VCaP (cell line): ENCODE measurements around the gene TANGO6.
"Not testable (repeated sequence)": the region's sequence is repeated elsewhere in the genome, so short reads cannot be mapped to it uniquely, and the experiment has no call there.

Experiments
- H3K27ac ChIP-seq: fragments of 450-650 bp; 2 replicates; pipeline ENCODE4 v1.5.1; 2017
- TF ChIP-seq, protein P1 (sequence below): fragments of 450-650 bp; conservative IDR thresholded peaks from 2 replicates; pipeline ENCODE4 v1.5.1; 2017; ENCODE audit warnings: mild to moderate bottlenecking, moderate library complexity

The TANGO6 gene

DNA sequence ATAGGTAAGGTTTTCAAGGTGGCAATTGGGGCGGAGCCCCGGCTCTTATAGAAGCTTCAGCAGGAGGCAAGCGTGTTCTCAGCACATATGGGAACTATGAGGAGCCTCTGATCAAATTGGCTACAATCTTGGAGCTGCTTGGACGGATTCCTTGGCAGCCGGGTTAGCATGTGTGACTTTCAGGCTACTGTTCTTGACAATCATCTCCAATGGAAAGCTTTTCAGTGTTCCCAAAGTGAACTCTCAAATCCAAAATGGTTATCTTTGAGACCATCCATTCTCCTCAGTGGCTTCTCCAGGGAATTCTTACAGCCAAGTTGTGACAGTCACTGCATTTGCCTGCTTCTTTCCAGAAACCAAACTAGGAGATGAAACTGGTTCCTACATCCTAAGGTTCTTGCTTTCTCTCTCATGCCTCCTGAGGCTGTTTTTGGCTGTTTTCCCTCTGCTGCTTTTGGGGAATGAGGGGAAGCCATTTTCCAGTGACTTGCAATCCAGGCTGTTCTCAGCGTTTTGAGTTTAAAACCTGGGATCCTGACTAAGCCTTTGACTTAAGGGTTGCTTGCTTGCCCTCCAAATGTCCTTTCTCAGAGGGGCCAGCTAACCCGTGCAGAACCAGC is 273.0 kb downstream of the TANGO6 start:
- no peak overlapping the region for H3K27ac ChIP-seq
- TF ChIP-seq, protein P1, sequence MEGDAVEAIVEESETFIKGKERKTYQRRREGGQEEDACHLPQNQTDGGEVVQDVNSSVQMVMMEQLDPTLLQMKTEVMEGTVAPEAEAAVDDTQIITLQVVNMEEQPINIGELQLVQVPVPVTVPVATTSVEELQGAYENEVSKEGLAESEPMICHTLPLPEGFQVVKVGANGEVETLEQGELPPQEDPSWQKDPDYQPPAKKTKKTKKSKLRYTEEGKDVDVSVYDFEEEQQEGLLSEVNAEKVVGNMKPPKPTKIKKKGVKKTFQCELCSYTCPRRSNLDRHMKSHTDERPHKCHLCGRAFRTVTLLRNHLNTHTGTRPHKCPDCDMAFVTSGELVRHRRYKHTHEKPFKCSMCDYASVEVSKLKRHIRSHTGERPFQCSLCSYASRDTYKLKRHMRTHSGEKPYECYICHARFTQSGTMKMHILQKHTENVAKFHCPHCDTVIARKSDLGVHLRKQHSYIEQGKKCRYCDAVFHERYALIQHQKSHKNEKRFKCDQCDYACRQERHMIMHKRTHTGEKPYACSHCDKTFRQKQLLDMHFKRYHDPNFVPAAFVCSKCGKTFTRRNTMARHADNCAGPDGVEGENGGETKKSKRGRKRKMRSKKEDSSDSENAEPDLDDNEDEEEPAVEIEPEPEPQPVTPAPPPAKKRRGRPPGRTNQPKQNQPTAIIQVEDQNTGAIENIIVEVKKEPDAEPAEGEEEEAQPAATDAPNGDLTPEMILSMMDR: no peak

DNA sequence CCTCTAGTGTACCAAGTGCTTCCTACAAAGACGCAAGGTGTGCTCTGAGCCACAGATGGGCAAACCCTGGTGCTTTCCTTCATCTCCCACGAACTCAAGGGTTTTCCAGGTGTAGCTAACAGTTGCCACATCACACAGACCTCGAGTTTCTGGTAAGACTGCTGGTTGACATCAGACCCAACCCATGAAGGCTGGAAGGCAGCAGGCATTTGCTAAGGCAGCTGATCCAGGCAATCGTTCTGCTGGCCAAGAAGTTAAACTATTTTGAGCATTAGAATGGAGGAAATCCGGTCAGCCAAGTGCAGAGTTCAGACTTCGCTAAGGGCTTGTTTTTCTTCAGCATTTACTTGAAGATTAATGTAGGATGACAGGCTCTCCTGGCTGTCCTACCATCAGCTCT is 273.6 kb downstream of the TANGO6 start:
- TF ChIP-seq, protein P1: no peak
- H3K27ac ChIP-seq: no peak overlapping the region

DNA sequence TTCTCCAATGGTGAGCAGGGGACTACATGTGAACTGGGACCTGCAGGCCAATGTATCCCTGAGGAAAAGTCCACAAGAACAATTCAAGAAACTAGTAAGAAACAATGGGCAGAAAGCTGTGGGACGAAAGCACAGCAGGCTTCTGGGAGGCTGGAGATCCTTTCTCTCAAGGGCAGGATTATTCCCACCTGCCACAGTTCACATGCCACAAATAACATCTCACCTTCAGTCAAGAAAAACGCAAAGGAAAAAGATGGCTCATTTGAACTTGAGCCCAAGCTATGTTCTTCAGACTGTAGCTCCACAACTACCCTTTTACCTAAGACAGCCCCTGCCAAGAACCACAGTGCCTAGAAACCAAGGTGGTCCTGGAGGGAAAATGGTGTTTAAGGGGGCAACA is 275.1 kb downstream of the TANGO6 start:
- TF ChIP-seq, protein P1: no peak
- no peak overlapping the region for H3K27ac ChIP-seq

GRCh38 chr16:69118994-69119393 is 275.7 kb downstream of the TANGO6 start:
- no peak overlapping the region for H3K27ac ChIP-seq
- TF ChIP-seq, protein P1: no peak

GRCh38 chr16:69119536-69119935 is 276.2 kb downstream of the TANGO6 start:
- H3K27ac ChIP-seq: no peak overlapping the region
- TF ChIP-seq, protein P1: no peak

DNA sequence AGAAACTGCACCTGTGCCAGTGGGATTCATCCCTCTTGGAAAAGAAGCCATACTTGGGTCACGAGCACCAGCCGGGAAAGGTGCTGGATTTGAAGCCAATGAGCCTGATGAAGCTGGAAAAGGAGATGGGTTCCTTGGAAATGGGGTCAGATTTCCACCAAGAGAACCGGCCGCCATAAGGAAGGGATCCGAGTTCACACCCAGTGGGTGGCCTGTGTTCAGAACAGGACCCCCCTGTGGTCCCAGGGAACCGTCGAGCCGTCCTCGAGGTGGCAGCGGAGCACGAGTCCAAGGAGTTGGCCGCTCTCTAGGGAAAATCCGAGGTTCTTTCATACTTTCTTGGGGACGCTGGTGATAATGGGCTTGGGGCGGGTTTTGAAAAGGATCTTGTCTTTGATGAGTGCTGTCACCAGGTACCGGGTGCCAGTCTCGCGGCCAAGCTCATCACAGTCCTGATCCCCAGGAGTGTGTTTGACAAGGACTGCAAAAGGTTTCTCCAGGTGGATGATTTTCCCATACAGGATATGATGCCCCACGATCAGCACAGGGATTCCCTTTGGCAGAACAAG is 276.8 kb downstream of the TANGO6 start:
- H3K27ac ChIP-seq: no peak overlapping the region
- TF ChIP-seq, protein P1: no peak

GRCh38 chr16:69123910-69124309 is 280.6 kb downstream of the TANGO6 start:
- TF ChIP-seq, protein P1: peak; percentile 69
- H3K27ac ChIP-seq: no peak overlapping the region

DNA sequence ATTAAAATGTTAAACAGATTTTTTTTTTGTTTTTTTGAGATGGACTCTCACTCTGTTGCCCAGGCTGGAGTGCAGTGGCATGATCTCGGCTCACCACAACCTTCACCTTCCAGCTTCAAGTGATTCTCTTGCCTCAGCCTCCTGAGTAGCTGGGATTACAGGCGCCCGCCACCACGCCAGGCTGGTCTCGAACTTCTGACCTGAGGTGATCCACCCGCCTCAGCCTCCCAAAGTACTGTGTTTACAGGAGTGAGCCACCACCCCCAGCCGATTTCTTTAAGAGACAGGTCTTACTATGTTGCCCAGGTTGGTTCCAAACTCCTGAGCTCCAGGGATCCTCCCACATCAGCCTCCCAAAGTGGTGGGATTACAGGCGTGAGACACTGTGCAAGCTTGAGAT is 281.1 kb downstream of the TANGO6 start:
- not testable (repeated sequence) for H3K27ac ChIP-seq

DNA sequence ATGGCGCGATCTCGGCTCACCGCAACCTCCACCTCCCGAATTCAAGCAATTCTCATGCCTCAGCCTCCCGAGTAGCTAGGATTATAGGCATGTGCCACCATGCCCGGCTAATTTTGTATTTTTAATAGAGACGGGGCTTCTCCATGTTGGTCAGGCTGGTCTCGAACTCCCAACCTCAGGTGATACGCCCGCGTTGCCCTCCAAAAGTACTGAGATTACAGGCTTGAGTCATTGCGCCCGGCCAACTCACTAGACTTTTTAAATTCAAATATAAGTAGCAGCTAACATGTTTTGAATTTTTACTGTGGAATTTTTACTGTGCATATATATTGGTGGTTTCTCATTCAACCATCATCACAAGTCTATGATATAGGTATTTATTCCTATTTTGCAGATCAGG is 281.6 kb downstream of the TANGO6 start:
- not testable (repeated sequence) for H3K27ac ChIP-seq
